ENCODE results near the gene FAM43A. TPM values are rescaled to one million over a fixed set of nuclear protein-coding genes. Genes with fewer than 3 reads are reported as not detected.

FAM43A gene
- total and polyA plus RNA-seq, 2 of the 8 experiments (the other 6 are each of a cell fraction or from before 2014, with no cell fraction given) = 2.3 to 2.6 TPM

GRCh38 chr3:194713299-194714136, 27.8 kb downstream of the FAM43A start:
- no peak overlapping the region for H3K14ac ChIP-seq (ENCODE audit: insufficient read length)
- H4K91ac ChIP-seq (replicated peaks; ENCODE audit: insufficient read length, low read length) = no peak overlapping the region
- H3K9me3 ChIP-seq (ENCODE audit: insufficient read depth in 2 of 2, low read depth in 1 of 2, low read length in 1 of 2) = no peaks in the 10 kb centered on the region
- no peak overlapping the region for H2AK5ac ChIP-seq (ENCODE audit: low read depth, low read length)
- H3K79me1 ChIP-seq (ENCODE audit: low read depth, low read length) = no peaks in the 10 kb centered on the region
- H2BK12ac ChIP-seq (ENCODE audit: low read depth, low read length) = no peak overlapping the region
- H3K18ac ChIP-seq (ENCODE audit: extremely low read depth, low read length) = no peak overlapping the region
- no peak overlapping the region for H3K4ac ChIP-seq (replicated peaks; ENCODE audit: insufficient read length, low read depth, low read length)
- 92% methylated on average over 9 of the region's 9 CpGs; no CpG with 5 or more reads in 1 of the 2 experiments for WGBS, 2 experiments (ENCODE audit: extremely low coverage in 1 of 2, insufficient coverage in 1 of 2, insufficient read length in 1 of 2, insufficient replicate concordance in 2 of 2, low coverage in 1 of 2, low lambda C conversion rate in 2 of 2, missing lambda C conversion rate in 1 of 2)
- H2BK5ac ChIP-seq (ENCODE audit: low read depth, low read length) = no peak overlapping the region
- no peaks in the 10 kb centered on the region for H3K27me3 ChIP-seq (replicated peaks in 1 of 4; ENCODE audit: control insufficient read depth in 3 of 4, extremely low read depth in 1 of 4, insufficient read depth in 3 of 4, low read length in 3 of 4)
- H3K4me2 ChIP-seq (ENCODE audit: insufficient read depth in 1 of 2, low read depth in 2 of 2, low read length in 2 of 2) = no peak overlapping the region
- H2BK15ac ChIP-seq (ENCODE audit: low read length) = no peak overlapping the region
- DNase-seq (ENCODE audit: low read depth in 1 of 2, low spot score in 2 of 2) = no peak
- H3K23ac ChIP-seq (ENCODE audit: insufficient read length) = no peak overlapping the region
- no peaks in the 10 kb centered on the region for H3K79me2 ChIP-seq (ENCODE audit: control insufficient read depth in 1 of 2, insufficient read depth in 2 of 2, low read length in 2 of 2)
- no peaks in the 10 kb centered on the region for H3K36me3 ChIP-seq (ENCODE audit: control insufficient read depth in 2 of 4, insufficient read depth in 4 of 4, low read length in 3 of 4)
- ChIA-PET CTCF (ENCODE audit: partially characterized antibody) (no interaction called here), POLR2A (ENCODE audit: partially characterized antibody) (interaction anchor here (1.8 kb wide), 1 partner anchor 27 kb away, joined by 4 read pairs; the partner anchor contains the start of gene FAM43A)
- FAIRE-seq = no peak
- no peaks in the 10 kb centered on the region for H4K20me1 ChIP-seq (replicated peaks in 1 of 2; ENCODE audit: control insufficient read depth in 1 of 2, insufficient read depth in 2 of 2, low read length in 2 of 2)
- no peak overlapping the region for H2AFZ ChIP-seq (ENCODE audit: low read length)
- H3K56ac ChIP-seq (replicated peaks; ENCODE audit: insufficient read length, low read depth, low read length) = no peak overlapping the region
- no peak overlapping the region for H4K8ac ChIP-seq (ENCODE audit: extremely low read depth, insufficient read depth, low read length)
- H4K5ac ChIP-seq (ENCODE audit: insufficient read length, low read depth, low read length) = no peak overlapping the region
- no peaks in the 10 kb centered on the region for H3K4me1 ChIP-seq (replicated peaks in 1 of 4; ENCODE audit: control insufficient read depth in 3 of 4, insufficient read depth in 4 of 4, low read length in 3 of 4)
- H3K27ac ChIP-seq (ENCODE audit: low read depth, low read length) = no peak overlapping the region
- H3K23me2 ChIP-seq (ENCODE audit: low read depth, low read length) = no peaks in the 10 kb centered on the region
- no peak overlapping the region for H2BK120ac ChIP-seq (replicated peaks; ENCODE audit: low read depth, low read length)
- no peak overlapping the region for H3K4me3 ChIP-seq (ENCODE audit: extremely low read depth in 1 of 4, insufficient read depth in 2 of 4, low read depth in 3 of 4, low read length in 4 of 4)
- H2BK20ac ChIP-seq (ENCODE audit: low read length) = no peak overlapping the region
- H3K9ac ChIP-seq (replicated peaks in 1 of 4; ENCODE audit: extremely low read depth in 1 of 4, low read depth in 3 of 4, low read length in 3 of 4) = no peak overlapping the region
- TF ChIP-seq E2F6 (IDR thresholded peaks at IDR 0.05) (no peak), SP1 (IDR thresholded peaks at IDR 0.05; ENCODE audit: low read depth, low read length) (no peak), SP2 (IDR thresholded peaks at IDR 0.05; ENCODE audit: low read length) (no peak), FOSL1 (IDR thresholded peaks at IDR 0.05; ENCODE audit: insufficient read depth, low read depth, low read length) (no peak)
